GM23248 (cell line): ENCODE data around the gene PDE8B.

Experiments
- EZH2 ChIP-seq: fragments of 200-600 bp; sonication (generic); IDR thresholded peaks from 2 replicates; pipeline ENCODE4 v1.6.1; 2018; ENCODE audit warnings: antibody characterized with exemption, mild to moderate bottlenecking; ENCODE audit not compliant: insufficient read depth, poor library complexity, severe bottlenecking
- EZH2phosphoT487 ChIP-seq: fragments of 200-600 bp; sonication (generic); IDR thresholded peaks from 2 replicates; pipeline ENCODE4 v1.6.1; 2018; ENCODE audit warnings: antibody characterized with exemption, moderate library complexity, mild to moderate bottlenecking, low read depth; ENCODE audit not compliant: insufficient read depth

DNA sequence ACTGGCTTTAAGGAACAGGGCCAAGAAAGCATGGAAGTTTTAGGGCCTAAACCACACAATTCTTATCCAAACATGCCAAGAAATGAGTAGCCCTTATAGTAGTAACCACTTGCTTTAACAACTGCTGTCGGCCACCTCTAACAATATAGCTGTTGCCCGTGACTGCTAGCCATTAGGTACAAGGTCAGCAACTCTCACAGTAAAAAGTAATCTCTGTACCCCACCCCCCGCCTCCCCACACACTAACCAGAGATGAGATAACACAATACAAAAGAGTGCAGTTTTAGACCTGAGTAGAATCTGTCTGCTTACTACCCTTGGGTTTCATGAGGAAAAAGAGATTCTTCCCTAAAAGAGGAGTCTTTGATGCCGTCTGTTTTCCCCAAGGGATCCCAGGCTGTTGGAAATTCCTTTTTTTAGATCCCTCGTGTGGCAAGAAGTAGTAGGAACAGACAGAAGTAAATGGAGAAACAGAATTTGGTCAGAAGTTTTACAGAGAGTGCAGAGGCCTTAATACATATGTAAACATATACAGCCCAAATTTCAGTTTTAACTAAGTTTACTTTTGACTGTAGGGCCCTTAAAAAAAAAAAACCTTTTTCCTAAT is 187.3 kb downstream of the PDE8B start:
- TF ChIP-seq EZH2phosphoT487 (no peak), EZH2 (no peak)
